Measurements from ENCODE around the gene RND3.

Gene RND3, protein sequence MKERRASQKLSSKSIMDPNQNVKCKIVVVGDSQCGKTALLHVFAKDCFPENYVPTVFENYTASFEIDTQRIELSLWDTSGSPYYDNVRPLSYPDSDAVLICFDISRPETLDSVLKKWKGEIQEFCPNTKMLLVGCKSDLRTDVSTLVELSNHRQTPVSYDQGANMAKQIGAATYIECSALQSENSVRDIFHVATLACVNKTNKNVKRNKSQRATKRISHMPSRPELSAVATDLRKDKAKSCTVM

DNA sequence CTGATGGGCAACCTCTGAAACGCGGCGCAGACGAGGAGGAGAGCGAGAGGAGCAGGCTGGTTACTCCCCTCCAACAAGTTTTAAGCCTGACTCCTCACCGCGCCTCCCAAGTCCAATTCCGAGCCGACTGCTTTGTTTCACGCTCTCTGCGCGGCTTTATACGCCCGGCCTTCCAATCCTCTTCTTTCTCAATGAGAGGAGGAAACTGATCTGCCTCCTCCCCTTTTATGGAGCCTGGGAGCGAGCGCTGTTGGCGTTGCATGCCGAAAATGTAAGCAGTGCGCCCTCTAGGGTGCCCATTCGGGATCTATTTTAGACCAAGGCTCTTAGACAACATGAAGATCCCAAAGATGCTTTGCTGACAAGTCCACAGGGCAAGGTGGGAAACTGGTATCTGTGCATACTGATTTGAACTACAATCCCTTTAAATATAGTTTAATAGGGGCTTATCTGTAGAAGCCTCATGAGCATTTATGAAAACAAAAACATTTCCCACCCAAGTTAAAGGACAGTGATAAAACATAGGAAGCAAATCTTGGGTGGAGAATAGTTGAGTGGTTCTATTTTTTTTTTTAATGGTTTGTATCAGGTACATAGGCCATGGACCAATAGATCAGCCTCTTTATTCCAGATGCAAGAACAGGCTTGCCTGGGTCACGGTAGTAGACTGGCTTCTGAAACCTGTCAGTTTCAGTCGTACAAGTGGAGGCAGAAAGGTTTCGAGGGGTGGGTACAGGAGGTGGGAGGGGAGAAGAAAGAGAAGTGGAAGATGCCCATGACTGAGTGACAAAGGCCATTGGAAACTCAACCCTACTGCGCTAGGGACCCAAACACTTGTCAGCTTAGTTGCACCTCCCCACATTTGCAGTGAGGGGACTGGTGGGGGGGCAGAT lies at the start of gene RND3:
Gene RND3, minus strand, starts transcription at position 131 of the 893 bp plus-strand sequence. CDS start 250 bp downstream, outside the sequence.
- DNase-seq (ENCODE audit: low spot score), result peak; percentile 88

DNA sequence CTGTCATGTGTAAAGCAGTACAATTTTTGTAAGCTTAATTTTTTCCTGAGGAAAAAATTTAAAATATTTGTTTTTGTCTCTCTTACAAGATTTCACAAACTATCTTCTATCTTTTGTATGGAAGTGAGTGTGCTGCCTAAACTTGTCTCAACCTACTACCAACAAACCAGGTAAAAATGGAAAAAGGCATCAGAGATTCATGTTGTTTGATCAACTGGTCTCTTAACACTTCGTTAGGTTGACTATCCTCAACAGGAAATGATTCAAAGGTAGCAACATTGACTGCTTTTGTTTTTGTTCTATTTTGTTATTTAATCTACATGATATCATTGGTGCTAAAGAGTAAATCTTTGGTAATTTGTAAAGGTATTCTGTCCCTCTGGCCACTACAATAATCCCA lies 47.7 kb upstream of the RND3 start:
- DNase-seq (ENCODE audit: low spot score), result no peak

DNA sequence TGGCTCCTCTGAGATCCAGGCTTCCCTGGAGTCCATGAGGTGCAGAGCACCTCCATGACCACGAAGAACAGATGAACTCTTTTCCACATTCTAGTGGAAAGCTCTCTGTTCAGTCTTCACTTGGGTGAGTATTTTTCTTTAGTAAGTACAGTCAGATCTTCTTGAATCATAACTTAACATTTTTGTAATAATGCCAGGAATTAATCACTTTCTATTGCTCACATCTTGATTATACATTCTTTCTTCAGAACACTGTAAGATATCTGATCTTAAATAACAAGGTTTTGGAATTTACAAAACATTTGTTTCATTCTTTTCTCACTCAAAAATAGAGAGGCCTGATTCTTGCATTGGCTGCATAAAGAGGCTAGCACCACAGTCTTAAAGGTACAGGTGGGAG lies 45.4 kb upstream of the RND3 start:
- DNase-seq (ENCODE audit: low spot score), result no peak

DNA sequence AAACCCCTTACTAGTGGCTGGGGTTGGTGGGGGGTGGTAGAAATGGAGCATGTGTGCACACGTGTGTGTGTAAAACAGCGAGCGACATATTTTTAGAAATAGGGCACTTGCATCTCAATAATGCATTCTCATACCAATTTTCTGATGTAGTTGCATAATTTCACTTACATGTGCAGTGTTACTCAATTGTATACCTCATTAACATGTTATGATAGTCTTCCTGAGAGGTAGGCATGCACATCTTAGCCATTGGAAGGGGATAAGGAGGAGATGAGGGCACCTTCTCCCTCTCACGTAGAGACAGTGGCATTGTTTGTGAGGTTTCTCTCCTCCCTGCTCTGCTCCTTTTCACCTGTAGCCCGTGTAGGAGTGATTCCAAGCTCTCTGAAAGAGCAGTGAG lies 44.6 kb upstream of the RND3 start:
- DNase-seq (ENCODE audit: low spot score), result no peak

DNA sequence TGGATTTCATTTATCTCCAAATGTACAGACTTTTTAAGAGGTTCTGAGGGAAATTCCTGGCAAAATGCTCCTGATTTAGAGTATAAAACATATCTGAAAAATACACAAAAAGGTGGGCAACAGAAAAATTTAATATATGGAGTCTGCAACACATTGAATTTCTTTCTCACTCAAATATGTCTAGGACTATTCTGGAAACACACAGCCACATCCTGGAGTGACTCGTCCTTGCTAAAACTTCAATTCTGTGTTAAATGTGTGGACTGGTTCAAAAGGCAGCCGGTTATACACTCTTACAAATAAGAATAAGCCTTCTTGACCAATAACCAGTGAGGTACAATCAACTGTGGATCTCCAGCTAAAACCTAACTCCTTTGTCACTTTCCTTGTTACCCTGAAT lies 44.1 kb upstream of the RND3 start:
- no peak for DNase-seq (ENCODE audit: low spot score)

DNA sequence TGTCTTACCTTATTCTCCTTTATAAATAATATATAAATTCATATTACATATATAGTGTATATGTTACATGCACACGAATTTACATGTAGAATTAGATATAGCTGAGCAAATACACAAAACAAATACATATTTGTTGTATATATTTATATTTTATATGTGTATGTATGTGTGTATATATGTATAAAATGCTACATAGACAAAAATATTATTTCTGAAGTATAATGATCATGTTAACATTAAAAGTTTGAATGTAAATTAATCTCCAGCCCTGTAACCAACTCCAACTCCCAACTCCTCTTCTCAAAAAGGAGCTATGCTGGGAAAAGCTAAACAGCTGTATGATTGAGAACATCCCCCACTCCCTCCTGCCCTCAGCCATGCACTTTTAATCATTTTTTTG lies 42.7 kb upstream of the RND3 start:
- no peak for DNase-seq (ENCODE audit: low spot score)

DNA sequence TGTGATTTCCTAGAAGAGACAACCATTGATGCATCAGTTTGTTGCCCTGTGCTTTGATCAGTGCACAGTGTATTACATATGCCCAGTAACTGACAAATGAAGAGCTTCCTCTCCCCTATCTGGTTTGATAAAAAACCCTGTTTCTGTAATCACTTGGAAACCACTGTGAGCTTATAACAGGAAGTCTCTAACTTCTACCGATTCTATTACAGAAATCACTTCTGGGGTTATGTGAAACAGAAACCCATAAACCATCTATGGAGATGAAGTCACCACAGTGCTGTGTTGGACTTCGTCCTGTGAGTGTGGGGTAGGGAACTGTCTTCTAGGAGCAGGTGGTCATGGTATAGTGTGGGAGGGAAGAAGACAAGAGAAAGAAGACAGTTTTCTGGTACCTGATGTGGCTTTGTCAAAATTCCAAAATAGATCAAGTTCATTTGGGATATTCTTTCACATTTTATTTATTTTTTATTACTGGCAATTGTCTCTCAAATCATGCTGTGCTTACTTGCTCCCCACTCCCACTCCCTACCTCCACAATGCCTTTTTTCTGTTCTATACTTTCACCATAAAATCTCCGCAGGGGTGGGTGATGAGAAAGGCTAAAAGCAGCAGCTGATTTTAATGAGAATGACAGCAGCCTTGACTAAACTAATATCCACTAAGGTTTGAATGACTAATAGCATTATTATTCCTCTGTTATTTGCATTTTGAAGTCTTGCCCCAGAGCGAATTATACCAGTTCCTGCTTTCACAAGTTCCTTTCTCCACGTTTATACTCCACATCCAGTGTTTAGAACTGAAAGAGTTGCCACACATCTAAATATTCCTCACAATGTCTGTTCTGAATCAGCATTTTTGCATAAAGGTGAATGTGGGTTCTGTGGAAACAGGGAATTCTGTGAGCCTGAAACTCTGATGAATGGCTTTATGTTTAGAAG lies 41.7 kb upstream of the RND3 start:
- peak; percentile 36 for DNase-seq (ENCODE audit: low spot score)

DNA sequence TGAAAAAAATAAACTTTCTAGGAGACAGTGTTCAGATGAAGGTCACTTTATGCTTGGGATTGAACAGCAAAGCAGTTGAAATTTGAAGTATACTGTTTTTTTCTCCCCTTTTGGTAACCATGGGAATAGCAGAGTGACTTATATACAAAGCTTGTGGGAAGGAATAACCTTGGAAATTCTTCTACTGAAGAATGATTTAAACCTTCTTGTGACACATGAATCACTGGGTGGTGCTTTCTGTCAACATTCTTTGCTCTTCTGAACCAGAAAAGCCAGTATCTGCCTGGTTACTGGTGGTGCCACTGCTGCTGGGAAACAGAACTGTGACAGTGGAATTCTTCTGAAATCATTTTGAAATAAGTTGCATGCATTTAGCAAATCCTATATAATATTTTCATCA lies 39.4 kb upstream of the RND3 start:
- no peak for DNase-seq (ENCODE audit: low spot score)

DNA sequence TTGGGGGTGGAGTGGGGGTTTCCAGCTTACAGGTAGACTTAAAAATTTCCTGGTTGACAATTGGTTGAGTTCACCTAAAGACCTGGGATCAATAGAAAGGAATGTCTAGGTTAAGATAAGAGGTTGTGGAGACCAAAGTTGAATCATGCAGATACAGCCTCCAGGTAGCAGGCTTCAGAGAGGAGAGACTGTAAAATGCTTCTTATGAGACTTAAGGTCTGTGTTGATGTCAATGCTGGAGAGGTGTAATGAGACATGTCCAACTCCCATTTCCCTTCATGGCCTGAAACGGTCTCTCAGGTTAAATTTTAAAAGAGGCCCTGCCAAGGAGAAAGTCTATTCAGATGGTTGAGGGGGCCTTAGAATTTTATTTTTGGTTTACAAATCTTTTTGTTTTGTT lies 38.5 kb upstream of the RND3 start:
- no peak for DNase-seq (ENCODE audit: low spot score)

DNA sequence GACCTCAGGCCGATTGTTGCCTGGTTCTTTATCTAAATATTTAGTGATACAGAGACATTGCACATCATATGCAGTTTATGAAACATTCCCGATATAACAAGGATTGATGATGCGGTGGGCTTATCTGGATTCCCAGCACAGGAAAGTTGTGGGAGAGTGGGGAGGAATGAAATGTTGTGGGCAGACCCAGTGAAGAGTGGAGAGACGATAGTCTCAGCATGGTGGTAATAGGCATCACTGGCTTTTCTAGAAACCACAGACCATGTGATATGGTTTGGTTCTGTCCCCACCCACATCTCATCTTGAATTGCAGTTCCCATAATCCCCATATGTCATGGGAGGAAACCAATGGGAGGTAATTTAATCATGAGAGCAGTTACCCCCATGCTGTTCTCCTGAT lies 34.8 kb upstream of the RND3 start:
- DNase-seq (ENCODE audit: low spot score), result no peak

DNA sequence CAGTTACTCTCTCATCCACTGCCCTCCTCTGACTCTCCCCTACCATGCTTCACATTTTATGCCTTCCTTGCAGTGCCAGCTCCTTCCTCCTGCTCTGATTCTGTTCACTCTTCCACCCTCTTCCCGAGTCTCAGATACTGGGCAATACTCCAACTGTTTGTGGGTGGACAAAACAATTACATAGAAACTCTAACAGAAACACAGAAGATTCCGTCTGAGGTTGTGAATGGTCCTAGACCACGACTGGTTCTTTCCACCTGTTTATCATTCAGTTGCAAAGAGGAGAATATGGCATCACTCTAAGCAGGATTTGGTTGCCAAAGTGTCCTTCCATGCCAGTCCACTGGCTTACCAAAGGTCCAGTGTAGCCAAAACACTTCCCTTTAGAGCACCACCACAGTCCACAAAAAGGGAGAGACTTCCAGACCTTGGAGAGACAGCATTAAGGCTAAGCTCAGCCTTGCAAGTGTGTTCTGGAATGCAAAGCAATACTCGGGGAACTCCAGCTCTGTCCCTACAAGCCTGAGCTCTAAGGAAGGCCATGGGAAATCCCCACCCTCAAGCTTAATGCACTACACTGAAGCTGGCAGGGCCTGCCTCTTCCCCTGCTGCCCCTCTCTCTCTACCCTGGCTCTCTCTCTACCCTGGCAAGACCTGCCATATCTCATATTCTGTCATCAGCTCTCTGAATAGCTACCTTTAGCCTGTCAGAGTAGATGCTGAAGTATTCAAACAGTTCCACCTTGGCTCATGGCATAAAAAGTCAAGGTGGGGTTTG lies 33.6 kb upstream of the RND3 start:
- DNase-seq (ENCODE audit: low spot score), result no peak

DNA sequence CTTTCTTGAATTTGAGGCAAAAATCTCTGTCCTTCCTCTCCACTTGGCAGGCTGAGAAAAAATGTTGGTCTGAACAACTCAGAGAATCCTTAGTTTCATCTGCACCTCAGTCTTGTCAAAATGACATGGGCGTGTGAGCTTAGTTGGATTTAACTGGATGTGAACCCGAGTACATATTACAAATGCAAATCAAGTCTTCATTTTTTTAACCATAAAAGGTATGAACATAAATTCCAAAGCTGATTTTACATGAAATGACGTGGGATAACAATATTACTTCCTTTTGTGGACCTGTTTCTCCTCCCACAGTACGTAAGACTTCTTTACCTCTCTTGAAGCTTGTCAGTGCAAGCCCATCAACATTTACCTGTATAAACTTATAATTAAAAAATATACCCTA lies 32.6 kb upstream of the RND3 start:
- no peak for DNase-seq (ENCODE audit: low spot score)

DNA sequence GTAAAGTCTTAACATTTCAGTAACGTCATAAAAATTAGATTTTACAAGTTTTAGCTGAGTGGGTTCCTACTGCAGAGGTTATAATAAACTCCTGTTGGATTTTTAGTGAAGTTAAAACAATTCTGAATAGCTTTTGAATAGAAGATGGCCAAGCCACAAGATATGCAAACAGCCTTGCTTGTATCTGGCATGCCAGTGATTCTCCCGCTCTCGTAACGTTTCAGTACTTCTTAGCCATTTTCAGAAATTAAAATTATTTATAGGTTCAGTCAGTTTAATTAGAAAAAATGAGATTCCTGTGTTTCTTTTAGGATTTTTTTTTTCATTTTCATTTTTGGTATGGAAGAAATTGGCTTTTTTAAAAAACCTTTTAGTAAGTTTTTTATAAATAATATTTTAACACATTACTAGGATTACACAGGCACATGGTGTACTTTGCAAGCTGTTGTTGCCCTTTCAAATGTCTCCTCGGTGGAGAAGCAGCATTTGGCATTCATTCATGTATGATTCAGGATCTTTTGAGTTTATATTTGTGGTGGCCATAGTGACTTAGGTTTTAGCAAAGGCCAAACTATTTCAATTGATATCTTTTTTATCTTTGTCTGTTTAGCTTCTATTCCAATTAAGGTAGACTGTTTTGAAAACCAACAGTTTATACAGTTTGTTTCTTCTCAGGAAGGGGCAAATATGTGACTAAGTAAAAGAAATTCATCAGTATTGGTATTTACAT lies 30.6 kb upstream of the RND3 start:
- no peak for DNase-seq (ENCODE audit: low spot score)

DNA sequence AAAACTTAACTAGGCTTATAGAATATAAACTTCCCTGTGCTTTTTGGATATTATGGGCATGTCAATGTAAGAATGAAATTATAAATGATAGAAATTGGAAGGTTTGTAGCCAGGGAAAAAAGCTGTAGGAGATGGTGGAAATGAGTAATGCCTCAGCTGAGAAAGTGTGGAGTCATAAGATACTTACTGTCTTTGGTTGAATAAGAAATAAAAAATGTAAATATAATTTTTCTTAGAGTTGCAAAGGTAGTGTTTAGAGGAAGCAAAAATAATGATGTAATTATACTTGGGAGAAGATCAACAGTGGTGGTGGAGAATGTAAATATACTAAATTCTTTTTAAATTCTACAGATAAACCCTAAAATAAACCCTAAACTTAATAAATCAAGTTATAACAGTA lies 26.2 kb upstream of the RND3 start:
- no peak for DNase-seq (ENCODE audit: low spot score)

DNA sequence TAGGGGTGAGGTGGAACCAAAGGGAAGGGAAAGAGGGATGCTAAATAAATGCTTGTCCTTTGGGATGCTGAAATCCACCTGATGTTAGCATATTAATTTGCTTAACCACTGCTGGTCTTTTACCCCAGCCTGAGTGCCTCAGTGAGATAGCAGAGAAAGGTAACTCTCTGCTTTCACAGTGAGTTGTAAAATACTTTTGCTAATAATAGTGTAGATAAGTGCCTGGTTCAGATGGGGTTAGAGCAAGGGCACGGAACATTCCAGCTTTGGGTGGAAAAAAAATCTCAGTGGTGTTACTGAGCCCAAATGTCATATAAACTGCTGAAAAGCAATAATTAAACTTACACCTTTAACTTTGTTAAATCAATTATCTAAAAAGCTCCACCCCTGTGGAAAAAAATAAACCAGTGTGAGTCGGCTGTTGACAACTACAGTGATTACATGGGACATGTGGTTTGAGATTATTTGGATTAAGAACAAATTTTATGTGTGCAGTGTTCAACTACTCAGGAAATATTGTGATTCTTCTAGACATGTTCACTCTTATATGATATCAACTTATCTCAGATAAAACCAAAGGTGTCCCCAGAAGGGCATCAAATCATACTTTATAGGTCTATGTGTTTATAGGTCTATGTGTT lies 21.1 kb upstream of the RND3 start:
- DNase-seq (ENCODE audit: low spot score), result no peak

DNA sequence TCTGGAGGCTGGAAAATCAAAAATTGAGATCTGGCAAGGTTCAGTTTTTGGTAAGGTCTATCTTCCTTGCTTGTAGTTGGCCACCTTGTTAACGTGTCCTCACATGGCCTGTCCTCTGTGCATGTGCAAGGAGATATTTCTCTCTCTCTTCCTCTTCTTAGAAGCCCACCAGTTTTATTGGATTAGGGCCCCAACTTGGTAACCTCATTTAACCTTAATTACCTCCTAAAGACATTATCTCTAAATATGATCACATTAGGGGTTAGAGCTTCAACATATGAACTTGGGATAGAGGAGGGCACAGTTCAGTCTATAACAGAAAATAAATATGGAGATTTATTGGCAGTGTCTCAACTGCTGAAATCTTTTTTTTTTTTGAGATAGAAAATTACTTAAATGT lies 19.6 kb upstream of the RND3 start:
- DNase-seq (ENCODE audit: low spot score), result no peak

DNA sequence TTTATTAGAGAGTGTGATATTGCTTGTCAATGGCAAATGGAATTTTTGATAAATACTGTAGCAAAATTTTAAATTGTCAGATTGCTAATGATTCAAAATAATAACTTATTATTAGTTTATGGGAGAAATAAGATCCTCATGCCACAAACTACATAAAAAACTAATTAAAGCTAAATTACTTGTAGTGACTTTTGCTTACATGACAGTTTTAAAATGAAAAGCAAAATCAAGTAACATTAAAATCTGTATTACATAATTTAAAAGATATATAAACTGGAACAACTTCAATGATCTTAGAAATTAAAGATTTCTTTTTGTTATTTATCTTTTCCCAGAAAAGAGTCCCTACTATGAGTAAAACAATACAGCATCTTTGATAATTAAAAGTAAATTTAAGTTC lies 17.7 kb upstream of the RND3 start:
- no peak for DNase-seq (ENCODE audit: low spot score)

DNA sequence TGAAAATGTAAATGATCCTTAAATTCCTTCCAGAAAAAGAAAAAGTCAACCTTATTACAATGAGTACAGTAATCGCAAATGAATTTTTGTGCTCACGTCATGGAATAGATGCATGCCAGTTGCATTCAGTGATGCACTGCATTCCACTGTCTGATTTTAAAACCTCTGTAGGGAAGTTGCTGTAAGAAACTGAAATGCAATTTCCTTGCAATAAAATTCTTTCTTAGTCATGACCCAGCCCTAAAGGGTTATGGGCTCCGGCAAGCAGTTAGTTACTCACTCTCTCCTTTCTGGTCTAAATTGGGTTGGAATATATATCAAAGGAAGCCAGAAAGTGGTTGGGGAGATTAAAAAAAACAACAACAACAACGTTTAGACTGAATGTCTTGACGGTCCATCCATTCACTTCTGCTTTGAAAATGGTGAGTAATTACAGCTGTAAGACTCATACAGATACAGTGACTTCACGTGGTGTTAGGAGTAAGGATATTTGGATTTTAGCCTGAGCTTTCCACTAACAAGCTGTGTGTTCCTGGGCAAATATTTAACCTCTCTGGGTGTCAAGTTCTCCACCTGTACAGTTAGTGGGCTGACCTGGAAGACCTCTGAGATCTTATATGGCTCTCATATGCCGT lies 8.6 kb upstream of the RND3 start:
- DNase-seq (ENCODE audit: low spot score), result no peak

DNA sequence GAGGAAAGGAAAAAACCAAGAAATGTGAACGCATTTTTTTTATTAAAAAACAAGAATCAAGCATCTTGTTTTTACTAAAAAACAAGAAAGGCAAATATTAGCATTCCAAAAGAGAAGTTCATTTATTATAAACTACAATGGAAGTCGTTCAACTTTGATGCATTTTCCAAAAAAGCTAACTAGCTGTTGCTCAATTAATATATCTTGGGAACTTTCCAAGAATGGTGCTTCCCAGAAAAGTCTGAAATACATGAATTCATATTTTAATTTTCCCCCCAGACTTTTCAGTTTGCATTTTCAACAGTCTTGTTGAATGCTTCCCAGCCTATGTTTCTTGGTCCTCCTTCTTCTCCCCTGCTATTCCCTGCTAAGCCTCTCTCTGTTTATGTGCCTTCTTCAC lies 7.5 kb upstream of the RND3 start:
- no peak for DNase-seq (ENCODE audit: low spot score)
